HUES6 (cell line): Measurements from ENCODE around the gene DRD2.

Experiments
- H3K27ac ChIP-seq: 2 replicates; pipeline ENCODE4 v1.7.0; 2013; ENCODE audit warnings: low read depth, mild to moderate bottlenecking, low read length, inconsistent platforms
- H3K27me3 ChIP-seq: 2 replicates; pipeline ENCODE4 v1.6.1; 2013; ENCODE audit warnings: low read length; ENCODE audit not compliant: control insufficient read depth, insufficient read depth
- H3K36me3 ChIP-seq: 2 replicates; pipeline ENCODE4 v1.6.1; 2013; ENCODE audit warnings: low read length; ENCODE audit not compliant: control insufficient read depth, insufficient read depth
- H3K4me1 ChIP-seq: 2 replicates; pipeline ENCODE4 v1.6.1; 2013; ENCODE audit warnings: low read length; ENCODE audit not compliant: control insufficient read depth, insufficient read depth
- H3K4me3 ChIP-seq: 2 replicates; pipeline ENCODE4 v1.5.1; 2013; ENCODE audit warnings: low read depth, low read length
- H3K9ac ChIP-seq: one replicate; pipeline ENCODE4 v1.6.1; 2013; ENCODE audit warnings: mild to moderate bottlenecking, low read length
- H3K9me3 ChIP-seq: 2 replicates; pipeline ENCODE4 v1.6.1; 2013; ENCODE audit warnings: low read depth, low read length; ENCODE audit not compliant: control insufficient read depth, insufficient read depth

DRD2 gene

DNA sequence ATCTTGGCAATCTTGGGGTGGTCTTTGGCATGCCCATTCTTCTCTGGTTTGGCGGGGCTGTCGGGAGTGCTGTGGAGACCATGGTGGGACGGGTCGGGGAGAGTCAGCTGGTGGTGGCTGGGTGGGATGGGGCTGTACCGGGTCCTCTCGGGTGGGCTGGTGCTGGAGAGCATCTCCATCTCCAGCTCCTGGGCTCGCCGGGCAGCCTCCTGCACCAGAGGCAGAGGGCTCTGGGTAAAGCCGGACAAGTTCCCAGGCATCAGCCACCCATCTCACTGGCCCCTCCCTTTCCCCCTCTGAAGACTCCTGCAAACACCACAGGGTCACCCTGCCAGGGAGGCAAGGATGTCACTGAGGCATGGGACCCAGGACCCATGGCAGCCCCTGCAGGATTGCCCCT is 62.5 kb downstream of the DRD2 start:
- Histone ChIP-seq H3K9ac (no peak overlapping the region), H3K4me3 (no peak overlapping the region), H3K36me3 (no peaks in the 10 kb centered on the region), H3K4me1 (no peaks in the 10 kb centered on the region), H3K27me3 (no peaks in the 10 kb centered on the region), H3K9me3 (no peaks in the 10 kb centered on the region), H3K27ac (no peak overlapping the region)

DNA sequence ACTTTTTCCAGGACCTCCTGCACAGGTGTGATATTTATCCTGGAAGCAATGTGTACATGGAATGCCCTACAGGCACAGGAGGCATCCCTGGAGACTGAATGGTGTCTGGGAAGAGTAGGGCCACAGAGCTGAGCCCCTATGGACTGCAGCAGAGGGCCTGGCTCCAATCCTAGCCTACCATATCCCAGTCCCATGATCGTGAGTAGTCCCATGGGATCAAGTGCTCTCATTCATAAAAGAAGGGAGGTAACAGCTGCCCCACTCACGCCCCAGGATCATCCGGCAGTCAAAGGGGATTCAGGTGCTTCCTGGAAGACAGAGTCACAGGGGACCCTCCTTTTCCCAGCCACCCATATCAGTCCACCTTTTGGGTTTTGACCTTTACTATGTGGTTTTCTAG is 63.7 kb downstream of the DRD2 start:
- Histone ChIP-seq H3K9ac (no peak overlapping the region), H3K27me3 (no peaks in the 10 kb centered on the region; the same call in 1 of the 2 replicates)

GRCh38 chr11:113410414-113411135 is 64.6 kb downstream of the DRD2 start:
- H3K27ac ChIP-seq = no peak overlapping the region

More for the DNA sequence above, 63.7 kb downstream of the DRD2 start:
- Histone ChIP-seq H3K4me3 (no peak overlapping the region), H3K27ac (no peak overlapping the region), H3K4me1 (no peaks in the 10 kb centered on the region), H3K36me3 (no peaks in the 10 kb centered on the region), H3K9me3 (no peaks in the 10 kb centered on the region)

GRCh38 chr11:113409526-113409925 is 65.7 kb downstream of the DRD2 start:
- H3K4me1 ChIP-seq = no peaks in the 10 kb centered on the region; the same call in 1 of the 2 replicates
- H3K9ac ChIP-seq = no peak overlapping the region
- H3K4me3 ChIP-seq = no peak overlapping the region
- no peaks in the 10 kb centered on the region; the same call in 1 of the 2 replicates for H3K27me3 ChIP-seq
- no peaks in the 10 kb centered on the region for H3K9me3 ChIP-seq
- H3K36me3 ChIP-seq = no peaks in the 10 kb centered on the region
- no peak overlapping the region for H3K27ac ChIP-seq

More at GRCh38 chr11:113410414-113411135, 64.6 kb downstream of the DRD2 start:
- no peaks in the 10 kb centered on the region for H3K9me3 ChIP-seq
- no peaks in the 10 kb centered on the region; the same call in 1 of the 2 replicates for H3K27me3 ChIP-seq
- no peaks in the 10 kb centered on the region; the same call in 1 of the 2 replicates for H3K4me1 ChIP-seq
- H3K9ac ChIP-seq = no peak overlapping the region
- H3K36me3 ChIP-seq = no peaks in the 10 kb centered on the region
- no peak overlapping the region for H3K4me3 ChIP-seq

DNA sequence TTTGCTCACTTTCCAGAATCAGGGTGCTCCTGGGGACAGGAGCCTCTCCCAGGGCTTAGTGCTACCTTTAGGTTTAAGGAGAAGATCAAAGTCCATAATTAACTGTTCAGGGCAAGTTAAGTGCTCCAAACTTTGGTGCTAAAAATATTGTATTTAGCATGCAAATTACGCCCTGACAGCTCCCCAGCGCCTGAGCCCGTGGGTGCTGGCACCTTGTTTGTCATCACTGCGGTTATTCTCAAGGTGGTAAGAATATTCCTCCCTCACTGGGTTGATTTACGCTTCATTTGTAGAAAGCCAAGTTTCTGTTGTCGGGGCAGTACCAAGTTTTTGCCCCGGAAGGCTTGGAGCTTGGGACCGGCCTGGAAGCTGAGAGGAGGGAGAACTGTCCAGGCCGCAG is 66.3 kb downstream of the DRD2 start:
- no peak overlapping the region for H3K4me3 ChIP-seq
- H3K9me3 ChIP-seq = no peaks in the 10 kb centered on the region
- H3K27me3 ChIP-seq = peaks cover 2% of the 10 kb centered on the region
- no peak overlapping the region for H3K9ac ChIP-seq
- no peaks in the 10 kb centered on the region for H3K36me3 ChIP-seq
- H3K4me1 ChIP-seq = no peaks in the 10 kb centered on the region; the same call in 1 of the 2 replicates
- no peak overlapping the region for H3K27ac ChIP-seq

DNA sequence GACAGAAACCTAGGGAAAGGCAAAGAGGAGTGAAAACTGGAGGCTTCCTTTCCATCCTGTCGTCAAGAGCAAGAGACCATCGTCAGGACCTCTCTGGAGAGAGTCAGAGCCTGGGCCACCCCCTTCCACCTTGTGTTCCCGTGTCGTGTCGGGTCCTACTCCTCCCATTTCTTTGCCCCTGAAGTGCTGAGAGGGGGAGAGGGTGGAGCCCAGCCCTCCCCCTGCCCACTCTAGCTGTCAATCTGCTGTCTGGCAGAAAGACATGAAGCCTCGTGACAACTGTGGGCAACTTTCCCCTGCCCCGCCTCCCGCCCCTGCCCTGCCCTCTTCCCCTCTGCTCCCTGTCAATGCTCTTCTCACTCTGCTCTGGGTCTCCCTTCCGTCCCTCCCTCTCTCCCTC is 67.0 kb downstream of the DRD2 start:
- Histone ChIP-seq H3K9ac (no peak overlapping the region), H3K9me3 (no peaks in the 10 kb centered on the region), H3K27ac (no peak overlapping the region), H3K27me3 (peaks cover 5% of the 10 kb centered on the region), H3K4me1 (no peaks in the 10 kb centered on the region; the same call in 1 of the 2 replicates), H3K36me3 (no peaks in the 10 kb centered on the region), H3K4me3 (no peak overlapping the region)

DNA sequence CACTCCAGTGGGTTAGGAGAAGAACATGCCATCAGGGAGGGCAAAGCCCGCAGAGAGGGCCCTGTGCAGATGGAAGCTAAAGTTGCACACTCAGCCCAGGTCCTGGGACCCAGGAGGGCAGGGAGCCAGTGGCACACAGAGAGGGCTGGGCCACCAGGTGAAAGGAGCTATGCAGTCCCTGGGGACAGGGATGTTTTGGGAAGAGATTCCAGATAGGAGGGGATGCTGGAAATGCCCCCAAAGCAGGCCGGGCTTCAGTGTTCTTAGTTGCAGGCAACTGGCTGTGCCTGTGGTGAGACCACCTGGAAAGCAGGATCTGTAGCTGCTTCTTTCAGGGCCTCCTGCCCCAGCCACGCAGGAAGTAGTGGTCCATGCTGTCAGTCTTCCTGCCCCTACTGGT is 68.0 kb downstream of the DRD2 start:
- Histone ChIP-seq H3K36me3 (no peaks in the 10 kb centered on the region), H3K27me3 (peaks cover 11% of the 10 kb centered on the region), H3K9me3 (no peaks in the 10 kb centered on the region), H3K9ac (no peak overlapping the region), H3K27ac (no peak overlapping the region), H3K4me1 (no peaks in the 10 kb centered on the region; the same call in 1 of the 2 replicates), H3K4me3 (no peak overlapping the region)

DNA sequence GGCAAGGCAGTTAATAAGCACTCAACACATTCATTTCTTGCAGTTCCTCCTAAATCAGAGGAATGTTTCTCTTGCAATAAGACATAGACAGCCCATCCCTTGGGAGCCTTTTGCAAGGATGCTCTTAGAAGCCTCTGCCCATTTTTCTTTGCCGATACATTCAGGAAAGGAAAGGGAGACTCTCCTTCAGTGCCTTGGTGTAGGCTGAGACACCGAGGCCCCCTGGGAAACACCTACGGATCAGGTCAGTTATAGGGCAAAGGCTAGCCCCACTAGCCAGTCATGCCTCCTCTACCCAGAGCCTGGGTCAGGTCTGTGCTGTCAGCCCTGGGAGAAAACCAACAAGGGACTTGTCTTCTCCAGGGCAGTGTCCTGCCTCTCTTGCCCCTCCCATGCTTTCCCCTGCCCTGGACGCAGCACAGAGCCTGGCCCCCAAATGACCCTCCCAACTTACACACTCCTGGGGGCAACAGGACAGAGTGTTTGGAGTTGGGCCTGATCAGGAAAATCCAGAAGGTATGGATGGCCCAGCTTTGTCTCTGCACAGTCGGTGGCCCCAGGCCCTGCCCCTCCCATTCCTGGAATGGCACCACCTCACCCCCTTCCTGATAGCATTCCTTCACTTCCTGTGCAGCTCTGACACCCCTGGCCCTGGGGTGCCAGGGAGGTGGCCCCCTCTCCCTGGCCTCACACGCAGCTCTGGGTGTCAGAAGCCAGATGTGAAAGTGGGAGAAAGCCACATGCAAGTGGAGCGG is 69.3 kb downstream of the DRD2 start:
- Histone ChIP-seq H3K27ac (no peak overlapping the region), H3K9me3 (no peaks in the 10 kb centered on the region), H3K27me3 (peaks cover 11% of the 10 kb centered on the region), H3K36me3 (no peaks in the 10 kb centered on the region), H3K9ac (no peak overlapping the region), H3K4me1 (no peaks in the 10 kb centered on the region; the same call in 1 of the 2 replicates), H3K4me3 (no peak overlapping the region)

- no peaks in the 10 kb centered on the region for H3K36me3 ChIP-seq
- H3K9me3 ChIP-seq = no peaks in the 10 kb centered on the region
- H3K4me1 ChIP-seq = no peaks in the 10 kb centered on the region; the same call in 1 of the 2 replicates
- H3K27me3 ChIP-seq = peaks cover 11% of the 10 kb centered on the region
- no peak overlapping the region for H3K4me3 ChIP-seq
- H3K9ac ChIP-seq = no peak overlapping the region
- H3K27ac ChIP-seq = no peak overlapping the region
Observed at GRCh38 chr11:113404859-113405430, 70.3 kb downstream of the DRD2 start.

DNA sequence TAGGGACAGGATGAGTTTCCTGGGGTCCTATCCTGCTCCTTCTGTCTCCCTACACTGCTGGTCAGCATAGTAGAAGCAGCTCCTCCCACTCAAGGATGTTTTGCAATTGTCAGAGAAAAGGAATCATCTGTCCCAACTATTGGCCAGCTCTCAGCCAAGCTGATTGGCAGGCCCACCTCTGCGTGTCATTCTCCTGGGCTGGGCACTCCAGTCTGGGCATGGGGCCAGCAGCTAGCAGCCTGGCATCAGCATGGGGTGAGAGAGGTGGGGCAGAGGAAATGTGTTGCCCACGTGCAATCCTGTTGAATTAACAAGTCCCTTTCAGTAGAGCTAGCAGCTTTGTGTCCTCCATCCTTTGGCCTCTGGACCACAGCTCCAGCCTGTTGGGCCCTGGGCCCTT is 73.5 kb downstream of the DRD2 start:
- H3K4me3 ChIP-seq = no peak overlapping the region
- H3K27ac ChIP-seq = no peak overlapping the region
- no peaks in the 10 kb centered on the region; the same call in 1 of the 2 replicates for H3K4me1 ChIP-seq
- no peaks in the 10 kb centered on the region for H3K36me3 ChIP-seq
- H3K27me3 ChIP-seq = peaks cover 11% of the 10 kb centered on the region
- no peaks in the 10 kb centered on the region for H3K9me3 ChIP-seq
- no peak overlapping the region for H3K9ac ChIP-seq
